DOHH2 (cell line): Measurements from ENCODE around the gene SPAG16.

Source experiments
- H3F3A ChIP-seq: fragments of 200-600 bp; sonication (generic), shearing (Covaris generic); 2 replicates; pipeline ENCODE4 v1.6.0; 2016; ENCODE audit warnings: antibody characterized with exemption, mild to moderate bottlenecking; ENCODE audit not compliant: control insufficient read depth, insufficient read depth
- H3K27ac ChIP-seq: fragments of 200-600 bp; sonication (generic); 2 replicates; pipeline ENCODE4 v1.5.1; 2014; ENCODE audit warnings: low read depth, mild to moderate bottlenecking, low read length, moderate library complexity
- H3K27me3 ChIP-seq: fragments of 200-600 bp; sonication (generic); 2 replicates; pipeline ENCODE4 v1.6.1; 2014; ENCODE audit warnings: mild to moderate bottlenecking, low read length, mixed read lengths; ENCODE audit not compliant: control insufficient read depth
- H3K36me3 ChIP-seq: fragments of 200-600 bp; sonication (generic); 2 replicates; pipeline ENCODE4 v1.6.1; 2014; ENCODE audit warnings: mild to moderate bottlenecking, low read length, moderate library complexity, mixed read lengths; ENCODE audit not compliant: control insufficient read depth
- H3K4me1 ChIP-seq: fragments of 200-600 bp; sonication (generic); 2 replicates; pipeline ENCODE4 v1.6.1; 2014; ENCODE audit warnings: mild to moderate bottlenecking, low read length, mixed read lengths; ENCODE audit not compliant: control insufficient read depth
- H3K4me2 ChIP-seq: fragments of 200-600 bp; sonication (generic); 2 replicates; pipeline ENCODE4 v1.6.0; 2014; ENCODE audit warnings: mild to moderate bottlenecking, low read length, moderate library complexity
- H3K4me3 ChIP-seq: fragments of 200-600 bp; sonication (generic); 2 replicates; pipeline ENCODE4 v1.5.1; 2014; ENCODE audit warnings: mild to moderate bottlenecking, low read length, mixed read lengths
- H3K79me2 ChIP-seq: fragments of 200-600 bp; sonication (generic); 2 replicates; pipeline ENCODE4 v1.6.1; 2014; ENCODE audit warnings: mild to moderate bottlenecking, low read length, mixed read lengths; ENCODE audit not compliant: control insufficient read depth
- H3K9me2 ChIP-seq: fragments of 200-600 bp; sonication (generic); replicated peaks from 2 replicates; pipeline ENCODE4 v1.6.1; 2014; ENCODE audit warnings: mild to moderate bottlenecking, low read length, mixed read lengths; ENCODE audit not compliant: control insufficient read depth
- H3K9me3 ChIP-seq: fragments of 200-600 bp; sonication (generic); 2 replicates; pipeline ENCODE4 v1.6.1; 2014; ENCODE audit warnings: antibody characterized with exemption, low read length, mixed read lengths; ENCODE audit not compliant: control insufficient read depth, insufficient read depth
- H4K20me1 ChIP-seq: fragments of 200-600 bp; sonication (generic); 2 replicates; pipeline ENCODE4 v1.6.0; 2014; ENCODE audit warnings: low read depth, mild to moderate bottlenecking, antibody characterized with exemption, low read length, moderate library complexity; ENCODE audit not compliant: control insufficient read depth, insufficient read depth
- EZH2phosphoT487 ChIP-seq: fragments of 200-600 bp; sonication (generic); IDR thresholded peaks from 2 replicates; pipeline ENCODE4 v1.6.1; 2017; ENCODE audit warnings: borderline replicate concordance, mild to moderate bottlenecking, antibody characterized with exemption, low read length, moderate library complexity, mixed read lengths
- TF ChIP-seq, protein P1 (sequence below): fragments of 200-600 bp; sonication (generic); IDR thresholded peaks from one replicate; pipeline ENCODE4 v1.5.1; 2014; ENCODE audit warnings: antibody characterized with exemption, mild to moderate bottlenecking, low read depth, low read length; ENCODE audit not compliant: poor library complexity, severe bottlenecking

Gene SPAG16

DNA sequence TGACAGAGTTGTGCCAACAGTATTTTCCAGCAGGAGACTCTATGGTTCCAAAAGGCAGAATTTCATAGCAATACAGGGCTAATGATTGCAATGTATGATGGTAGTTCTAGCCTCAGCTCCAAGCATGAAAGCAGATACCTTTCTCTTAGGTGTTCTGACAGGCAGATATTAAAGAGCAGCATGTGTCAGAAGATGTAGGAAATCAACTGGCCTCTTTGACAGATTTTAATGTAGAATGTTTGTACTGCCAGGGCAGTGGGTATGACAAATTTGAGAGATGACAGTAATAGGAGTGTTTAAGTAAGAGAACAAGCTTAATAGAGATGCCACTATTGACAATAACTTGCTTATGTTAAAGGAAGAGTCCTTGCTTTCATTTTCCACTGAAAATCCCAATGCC, 1105.1 kb downstream of the SPAG16 start:
- H3K9me2 ChIP-seq = no peaks in the 10 kb centered on the region
- TF ChIP-seq, protein P1, sequence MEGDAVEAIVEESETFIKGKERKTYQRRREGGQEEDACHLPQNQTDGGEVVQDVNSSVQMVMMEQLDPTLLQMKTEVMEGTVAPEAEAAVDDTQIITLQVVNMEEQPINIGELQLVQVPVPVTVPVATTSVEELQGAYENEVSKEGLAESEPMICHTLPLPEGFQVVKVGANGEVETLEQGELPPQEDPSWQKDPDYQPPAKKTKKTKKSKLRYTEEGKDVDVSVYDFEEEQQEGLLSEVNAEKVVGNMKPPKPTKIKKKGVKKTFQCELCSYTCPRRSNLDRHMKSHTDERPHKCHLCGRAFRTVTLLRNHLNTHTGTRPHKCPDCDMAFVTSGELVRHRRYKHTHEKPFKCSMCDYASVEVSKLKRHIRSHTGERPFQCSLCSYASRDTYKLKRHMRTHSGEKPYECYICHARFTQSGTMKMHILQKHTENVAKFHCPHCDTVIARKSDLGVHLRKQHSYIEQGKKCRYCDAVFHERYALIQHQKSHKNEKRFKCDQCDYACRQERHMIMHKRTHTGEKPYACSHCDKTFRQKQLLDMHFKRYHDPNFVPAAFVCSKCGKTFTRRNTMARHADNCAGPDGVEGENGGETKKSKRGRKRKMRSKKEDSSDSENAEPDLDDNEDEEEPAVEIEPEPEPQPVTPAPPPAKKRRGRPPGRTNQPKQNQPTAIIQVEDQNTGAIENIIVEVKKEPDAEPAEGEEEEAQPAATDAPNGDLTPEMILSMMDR = no peak
- no peak for TF ChIP-seq EZH2phosphoT487
- no peak overlapping the region for H3K27ac ChIP-seq
- no peaks in the 10 kb centered on the region for H3K9me3 ChIP-seq
- H3K4me1 ChIP-seq = no peaks in the 10 kb centered on the region
- H4K20me1 ChIP-seq = no peaks in the 10 kb centered on the region
- no peak overlapping the region for H3K4me2 ChIP-seq
- H3K36me3 ChIP-seq = no peaks in the 10 kb centered on the region
- no peaks in the 10 kb centered on the region for H3K79me2 ChIP-seq
- no peaks in the 10 kb centered on the region for H3K27me3 ChIP-seq
- no peaks in the 10 kb centered on the region for H3F3A ChIP-seq
- H3K4me3 ChIP-seq = no peak overlapping the region

DNA sequence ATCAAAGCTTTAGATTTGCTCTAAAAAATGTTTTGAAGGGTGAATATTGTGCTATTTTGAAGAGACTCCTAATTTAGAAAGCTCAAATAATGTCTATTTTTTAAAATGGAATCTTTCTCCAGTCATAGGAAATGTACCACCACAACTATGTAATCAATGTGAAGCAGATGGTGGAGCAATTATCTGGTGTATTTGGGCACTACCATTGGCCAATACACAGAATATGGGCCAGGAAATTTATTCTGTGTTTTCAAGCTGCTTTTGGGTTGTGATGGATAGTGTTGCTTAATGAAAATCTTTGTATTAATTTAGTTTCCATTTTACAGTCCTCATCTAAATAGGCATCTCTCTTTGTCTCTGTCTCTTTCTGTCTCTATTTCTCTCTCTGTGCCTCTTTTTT, 1109.5 kb downstream of the SPAG16 start:
- H3K9me3 ChIP-seq = no peaks in the 10 kb centered on the region
- H3K4me2 ChIP-seq = no peak overlapping the region
- H3F3A ChIP-seq = no peaks in the 10 kb centered on the region
- H3K9me2 ChIP-seq = no peaks in the 10 kb centered on the region
- no peak overlapping the region for H3K27ac ChIP-seq
- H3K36me3 ChIP-seq = no peaks in the 10 kb centered on the region
- H3K4me3 ChIP-seq = no peak overlapping the region
- no peaks in the 10 kb centered on the region for H4K20me1 ChIP-seq
- no peaks in the 10 kb centered on the region for H3K79me2 ChIP-seq
- no peaks in the 10 kb centered on the region for H3K4me1 ChIP-seq
- no peaks in the 10 kb centered on the region for H3K27me3 ChIP-seq
- TF ChIP-seq EZH2phosphoT487 = no peak
- TF ChIP-seq, protein P1 = no peak

DNA sequence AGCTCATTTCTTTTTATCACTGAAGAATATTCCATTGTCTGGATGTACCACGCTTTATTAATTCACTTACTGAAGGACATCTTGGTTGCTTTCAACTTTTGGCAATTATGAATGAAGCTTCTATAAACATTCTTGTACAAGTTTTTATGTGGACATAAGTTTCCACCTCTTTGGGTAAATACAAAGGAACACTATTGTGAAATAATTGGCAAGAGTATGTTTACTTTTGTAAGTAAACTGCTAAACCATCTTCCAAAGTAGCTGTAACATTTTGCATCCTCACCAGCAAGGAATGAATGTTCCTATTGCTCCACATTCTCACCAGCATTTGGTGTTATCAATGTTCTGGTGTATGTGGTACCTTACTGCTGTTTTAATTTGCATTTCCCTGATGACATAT, 1110.8 kb downstream of the SPAG16 start:
- H3K4me2 ChIP-seq = no peak overlapping the region
- H3K27me3 ChIP-seq = no peaks in the 10 kb centered on the region
- no peak overlapping the region for H3K27ac ChIP-seq
- H3K79me2 ChIP-seq = no peaks in the 10 kb centered on the region
- H3K4me3 ChIP-seq = no peak overlapping the region
- H3F3A ChIP-seq = no peaks in the 10 kb centered on the region
- no peaks in the 10 kb centered on the region for H3K4me1 ChIP-seq
- H3K9me3 ChIP-seq = no peaks in the 10 kb centered on the region
- H3K9me2 ChIP-seq = no peaks in the 10 kb centered on the region
- H4K20me1 ChIP-seq = no peaks in the 10 kb centered on the region
- H3K36me3 ChIP-seq = no peaks in the 10 kb centered on the region
- TF ChIP-seq, protein P1 = no peak
- no peak for TF ChIP-seq EZH2phosphoT487

DNA sequence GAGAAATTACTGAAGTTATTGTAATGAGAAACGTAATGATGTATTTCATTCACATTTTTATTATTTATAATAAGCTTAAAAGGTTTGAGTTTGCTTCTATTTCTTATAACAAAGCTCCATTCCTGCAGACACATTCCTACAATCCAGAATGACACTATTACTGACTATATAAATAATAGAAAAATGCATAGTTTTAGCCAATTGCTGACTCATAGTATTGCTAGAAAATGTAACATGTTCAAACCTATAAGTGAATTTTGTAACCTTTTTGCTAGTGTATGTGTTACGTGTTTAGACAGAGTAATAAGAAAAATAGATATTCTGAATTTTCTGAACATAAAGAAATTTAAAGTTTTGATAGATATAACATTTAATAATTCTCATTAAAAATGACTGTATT, 1117.3 kb downstream of the SPAG16 start:
- Histone ChIP-seq H3K4me3 (no peak overlapping the region), H3F3A (no peaks in the 10 kb centered on the region), H3K4me1 (no peaks in the 10 kb centered on the region), H3K27ac (no peak overlapping the region), H3K27me3 (no peaks in the 10 kb centered on the region), H4K20me1 (no peaks in the 10 kb centered on the region), H3K9me3 (no peaks in the 10 kb centered on the region), H3K36me3 (no peaks in the 10 kb centered on the region), H3K4me2 (no peak overlapping the region), H3K9me2 (no peaks in the 10 kb centered on the region), H3K79me2 (no peaks in the 10 kb centered on the region)
- no peak for TF ChIP-seq EZH2phosphoT487
- TF ChIP-seq, protein P1 = no peak
